BLaER1 (cell line): ENCODE data around the gene KIFBP.
"Not testable (repeated sequence)": the region's sequence is repeated elsewhere in the genome, so short reads cannot be mapped to it uniquely, and the experiment has no call there.

Experiments used
- H3K27ac ChIP-seq: shearing (Covaris generic); formaldehyde crosslinking; 2 replicates; pipeline ENCODE4 v1.8.1; 2022
- H3K27me3 ChIP-seq: shearing (Covaris generic); formaldehyde crosslinking; 2 replicates; pipeline ENCODE4 v1.8.1; 2022
- H3K36me3 ChIP-seq: shearing (Covaris generic); formaldehyde crosslinking; 2 replicates; pipeline ENCODE4 v1.8.1; 2022
- H3K4me1 ChIP-seq: shearing (Covaris generic); formaldehyde crosslinking; 2 replicates; pipeline ENCODE4 v1.8.1; 2022
- H3K4me2 ChIP-seq: shearing (Covaris generic); formaldehyde crosslinking; 2 replicates; pipeline ENCODE4 v1.8.1; 2022
- H3K4me3 ChIP-seq: shearing (Covaris generic); formaldehyde crosslinking; 2 replicates; pipeline ENCODE4 v1.8.1; 2022
- H3K9ac ChIP-seq: shearing (Covaris generic); formaldehyde crosslinking; 2 replicates; pipeline ENCODE4 v1.8.1; 2022
- H3K9me3 ChIP-seq: shearing (Covaris generic); formaldehyde crosslinking; 2 replicates; pipeline ENCODE4 v1.8.1; 2022
- H4K20me1 ChIP-seq: shearing (Covaris generic); formaldehyde crosslinking; 2 replicates; pipeline ENCODE4 v1.8.1; 2022
- Cebpa-rat ChIP-seq: shearing (Covaris generic); IDR thresholded peaks from 2 replicates; pipeline ENCODE4 v1.8.1; 2022

KIFBP gene

DNA sequence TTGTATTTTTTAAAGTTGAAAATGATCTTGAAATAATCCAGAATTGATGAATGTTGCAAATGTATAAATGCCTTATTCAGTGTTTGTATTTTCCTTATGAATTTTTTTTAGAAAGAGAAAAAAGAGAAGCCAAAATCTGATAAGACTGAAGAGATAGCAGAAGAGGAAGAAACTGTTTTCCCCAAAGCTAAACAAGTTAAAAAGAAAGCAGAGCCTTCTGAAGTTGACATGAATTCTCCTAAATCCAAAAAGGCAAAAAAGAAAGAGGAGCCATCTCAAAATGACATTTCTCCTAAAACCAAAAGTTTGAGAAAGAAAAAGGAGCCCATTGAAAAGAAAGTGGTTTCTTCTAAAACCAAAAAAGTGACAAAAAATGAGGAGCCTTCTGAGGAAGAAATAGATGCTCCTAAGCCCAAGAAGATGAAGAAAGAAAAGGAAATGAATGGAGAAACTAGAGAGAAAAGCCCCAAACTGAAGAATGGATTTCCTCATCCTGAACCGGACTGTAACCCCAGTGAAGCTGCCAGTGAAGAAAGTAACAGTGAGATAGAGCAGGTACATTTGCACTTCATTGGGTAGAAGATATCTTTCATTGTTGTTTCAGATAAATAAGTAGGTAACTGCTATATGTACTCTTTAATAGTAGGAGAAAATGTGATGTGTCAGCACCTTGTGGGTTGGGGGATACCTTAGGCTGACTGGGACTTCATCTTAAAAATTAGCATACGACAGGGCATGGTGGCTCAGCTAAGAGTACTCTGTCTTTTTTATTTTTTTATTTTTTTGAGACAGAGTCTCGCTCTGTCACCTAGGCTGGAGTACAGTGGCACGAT, 28.7 kb upstream of the KIFBP start:
- Histone ChIP-seq H3K9ac (no peak overlapping the region), H3K9me3 (no peaks in the 10 kb centered on the region), H3K27me3 (no peaks in the 10 kb centered on the region), H4K20me1 (peaks cover 79% of the 10 kb centered on the region), H3K27ac (no peak overlapping the region), H3K4me2 (no peak overlapping the region), H3K4me3 (no peak overlapping the region), H3K36me3 (peaks cover 69% of the 10 kb centered on the region), H3K4me1 (peaks cover 34% of the 10 kb centered on the region)
- TF ChIP-seq Cebpa-rat, result no peak

DNA sequence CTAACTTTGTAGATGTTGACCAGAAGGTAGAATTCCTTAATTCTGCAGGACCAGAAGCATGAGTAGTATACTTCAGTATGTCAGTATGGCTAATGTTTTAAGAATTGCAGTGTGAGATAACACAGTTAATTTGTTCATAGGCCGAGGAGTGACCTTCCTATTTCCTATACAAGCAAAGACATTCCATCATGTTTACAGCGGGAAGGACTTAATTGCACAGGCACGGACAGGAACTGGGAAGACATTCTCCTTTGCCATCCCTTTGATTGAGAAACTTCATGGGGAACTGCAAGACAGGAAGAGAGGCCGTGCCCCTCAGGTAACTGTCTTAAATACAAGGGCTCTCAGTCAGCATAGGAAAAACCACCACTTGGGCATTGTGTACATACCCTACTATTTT, 25.5 kb upstream of the KIFBP start:
- H3K27ac ChIP-seq, result no peak overlapping the region
- peaks cover 100% of the 10 kb centered on the region for H4K20me1 ChIP-seq
- H3K4me1 ChIP-seq, result peaks cover 20% of the 10 kb centered on the region
- H3K9me3 ChIP-seq, result no peaks in the 10 kb centered on the region
- no peak for TF ChIP-seq Cebpa-rat
- H3K4me3 ChIP-seq, result no peak overlapping the region
- H3K4me2 ChIP-seq, result no peak overlapping the region
- peaks cover 99% of the 10 kb centered on the region for H3K36me3 ChIP-seq
- H3K9ac ChIP-seq, result no peak overlapping the region
- no peaks in the 10 kb centered on the region for H3K27me3 ChIP-seq

- no peak for TF ChIP-seq Cebpa-rat
- Histone ChIP-seq H3K27ac (no peak overlapping the region), H3K9ac (no peak overlapping the region), H3K36me3 (peaks cover 100% of the 10 kb centered on the region), H3K4me2 (no peak overlapping the region), H3K27me3 (no peaks in the 10 kb centered on the region), H4K20me1 (peaks cover 94% of the 10 kb centered on the region), H3K4me3 (no peak overlapping the region), H3K4me1 (no peaks in the 10 kb centered on the region), H3K9me3 (no peaks in the 10 kb centered on the region)
Measured at GRCh38 chr10:68973975-68974374, 14.6 kb upstream of the KIFBP start.

DNA sequence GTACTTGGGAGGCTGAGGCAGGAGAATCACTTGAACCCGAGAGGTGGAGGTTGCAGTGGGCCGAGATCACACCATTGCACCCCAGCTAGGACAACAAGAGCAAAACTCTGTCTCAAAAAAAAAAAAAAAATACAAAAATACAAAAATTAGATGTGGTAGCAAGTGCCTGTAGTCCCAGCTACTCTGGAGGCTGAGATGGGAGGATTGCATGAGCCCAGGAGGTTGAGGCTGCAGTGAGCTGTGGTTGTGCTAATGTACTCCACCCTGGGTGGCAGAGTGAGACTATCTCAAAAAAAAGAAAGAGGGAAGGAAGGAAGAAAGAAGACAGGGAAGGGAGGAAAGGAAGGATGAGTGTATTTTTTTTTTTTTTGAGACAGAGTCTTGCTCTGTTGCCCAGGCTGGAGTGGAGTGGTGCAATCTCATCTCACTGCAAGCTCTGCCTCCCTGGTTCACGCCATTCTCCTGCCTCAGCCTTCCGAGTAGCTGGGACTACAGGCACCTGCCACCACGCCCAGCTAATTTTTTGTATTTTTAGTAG, 12.6 kb upstream of the KIFBP start:
- H3K9ac ChIP-seq, H3K27me3 ChIP-seq, H3K4me1 ChIP-seq, H3K4me3 ChIP-seq, H3K9me3 ChIP-seq, H3K27ac ChIP-seq, H3K4me2 ChIP-seq: not testable (repeated sequence)
- Histone ChIP-seq H4K20me1 (peaks cover 92% of the 10 kb centered on the region), H3K36me3 (peaks cover 100% of the 10 kb centered on the region)

GRCh38 chr10:68979738-68980137, 8.9 kb upstream of the KIFBP start:
- not testable (repeated sequence) for H3K27ac ChIP-seq, H3K9me3 ChIP-seq, H3K4me1 ChIP-seq, H3K4me3 ChIP-seq, H3K9ac ChIP-seq, H3K4me2 ChIP-seq, H3K27me3 ChIP-seq
- peaks cover 88% of the 10 kb centered on the region for H4K20me1 ChIP-seq
- H3K36me3 ChIP-seq, result peaks cover 98% of the 10 kb centered on the region

- Histone ChIP-seq H3K27me3 (no peaks in the 10 kb centered on the region), H3K4me2 (no peak overlapping the region), H3K27ac (no peak overlapping the region), H3K9ac (no peak overlapping the region), H4K20me1 (peaks cover 76% of the 10 kb centered on the region), H3K4me1 (no peaks in the 10 kb centered on the region), H3K4me3 (no peak overlapping the region), H3K9me3 (no peaks in the 10 kb centered on the region), H3K36me3 (peaks cover 96% of the 10 kb centered on the region)
- TF ChIP-seq Cebpa-rat, result no peak
Measured at GRCh38 chr10:68981074-68981473, 7.5 kb upstream of the KIFBP start.

- no peak overlapping the region for H3K4me3 ChIP-seq
- H3K4me1 ChIP-seq, result no peaks in the 10 kb centered on the region; the same call in 1 of the 2 replicates
- no peak overlapping the region for H3K27ac ChIP-seq
- H3K27me3 ChIP-seq, result no peaks in the 10 kb centered on the region
- no peaks in the 10 kb centered on the region for H3K9me3 ChIP-seq
- H3K36me3 ChIP-seq, result peaks cover 83% of the 10 kb centered on the region
- peaks cover 67% of the 10 kb centered on the region for H4K20me1 ChIP-seq
- TF ChIP-seq Cebpa-rat, result no peak
- no peak overlapping the region for H3K9ac ChIP-seq
- no peak overlapping the region for H3K4me2 ChIP-seq
Measured at GRCh38 chr10:68982389-68982788, 6.2 kb upstream of the KIFBP start.

DNA sequence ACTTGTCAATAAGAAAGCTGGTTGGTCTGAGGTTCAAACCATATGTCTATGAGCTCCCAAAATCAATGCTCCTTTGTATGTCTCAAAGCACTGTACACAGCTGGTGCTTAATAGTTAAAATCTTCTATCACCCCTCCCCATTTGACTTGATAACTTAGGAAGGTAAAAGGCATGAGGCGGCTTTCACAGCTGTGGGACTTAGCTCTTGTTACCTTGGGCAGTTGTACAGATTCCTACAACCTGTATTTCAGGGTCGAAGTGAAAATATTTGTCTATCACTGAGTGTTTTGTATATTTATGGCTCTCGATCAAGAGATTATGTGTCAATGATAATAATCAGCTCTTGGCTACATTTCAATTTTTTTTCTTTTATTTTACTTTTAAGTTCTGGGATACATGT, 992 bp upstream of the KIFBP start:
- no peak for TF ChIP-seq Cebpa-rat
- Histone ChIP-seq H3K27ac (no peak overlapping the region), H3K4me1 (peaks cover 30% of the 10 kb centered on the region), H3K4me2 (no peak overlapping the region), H4K20me1 (peaks cover 20% of the 10 kb centered on the region), H3K9me3 (no peaks in the 10 kb centered on the region), H3K9ac (no peak overlapping the region), H3K4me3 (no peak overlapping the region), H3K27me3 (no peaks in the 10 kb centered on the region), H3K36me3 (peaks cover 31% of the 10 kb centered on the region)

DNA sequence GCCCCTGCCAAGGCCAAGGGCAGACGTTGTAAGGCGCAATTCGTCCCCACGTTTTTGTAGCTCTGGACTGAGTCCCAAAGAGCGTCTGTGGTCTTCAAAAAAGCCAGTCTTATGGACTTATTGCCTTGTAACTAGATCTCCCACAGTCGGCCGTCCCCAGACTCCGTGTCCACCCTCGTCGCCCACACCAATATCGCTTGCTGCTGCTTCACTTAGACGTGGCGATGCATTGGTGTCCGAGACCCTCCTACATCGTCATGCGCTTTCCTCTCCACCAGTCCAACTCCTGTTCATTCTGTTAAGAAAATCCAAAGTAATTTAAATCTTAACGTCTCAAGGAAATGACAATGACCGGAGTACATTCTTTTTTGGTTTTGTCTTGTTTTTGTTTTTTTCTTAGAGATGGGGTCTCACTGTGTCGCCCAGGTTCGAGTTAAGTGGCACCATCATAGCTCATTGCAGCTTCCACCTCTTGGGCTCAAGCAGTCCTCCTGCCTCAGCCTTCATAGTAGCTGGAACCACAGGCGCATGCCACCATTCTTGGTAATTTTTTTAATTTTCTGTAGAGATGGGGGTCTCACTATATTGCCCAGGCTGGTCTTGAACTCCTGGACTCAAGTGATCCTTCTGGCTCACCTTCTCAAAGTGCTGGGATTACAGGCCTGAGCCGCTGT, 851 bp downstream of the KIFBP start:
- H3K4me3 ChIP-seq, result peak overlapping the region; percentile 82
- peak overlapping the region; percentile 74 for H3K27ac ChIP-seq
- peaks cover 30% of the 10 kb centered on the region for H3K4me1 ChIP-seq
- H3K9ac ChIP-seq, result peak overlapping the region; percentile 85
- peaks cover 2% of the 10 kb centered on the region for H4K20me1 ChIP-seq
- H3K4me2 ChIP-seq, result peak overlapping the region; percentile 92
- H3K9me3 ChIP-seq, result no peaks in the 10 kb centered on the region
- peaks cover 12% of the 10 kb centered on the region for H3K36me3 ChIP-seq
- TF ChIP-seq Cebpa-rat, result no peak
- no peaks in the 10 kb centered on the region for H3K27me3 ChIP-seq
